Activated CD4-positive, CD25-positive, alpha-beta regulatory T cell treated with anti-CD3 and anti-CD28 coated beads, Interleukin-2, amount 50 U/mL, for 72 hours (primary cell): ENCODE results near the gene ARPP19.
"Not testable (repeated sequence)": the region's sequence is repeated elsewhere in the genome, so short reads cannot be mapped to it uniquely, and the experiment has no call there.

Experiments
- DNase-seq: peaks from one replicate; pipeline ENCODE4 v3.0.0; 2021

The ARPP19 gene

DNA sequence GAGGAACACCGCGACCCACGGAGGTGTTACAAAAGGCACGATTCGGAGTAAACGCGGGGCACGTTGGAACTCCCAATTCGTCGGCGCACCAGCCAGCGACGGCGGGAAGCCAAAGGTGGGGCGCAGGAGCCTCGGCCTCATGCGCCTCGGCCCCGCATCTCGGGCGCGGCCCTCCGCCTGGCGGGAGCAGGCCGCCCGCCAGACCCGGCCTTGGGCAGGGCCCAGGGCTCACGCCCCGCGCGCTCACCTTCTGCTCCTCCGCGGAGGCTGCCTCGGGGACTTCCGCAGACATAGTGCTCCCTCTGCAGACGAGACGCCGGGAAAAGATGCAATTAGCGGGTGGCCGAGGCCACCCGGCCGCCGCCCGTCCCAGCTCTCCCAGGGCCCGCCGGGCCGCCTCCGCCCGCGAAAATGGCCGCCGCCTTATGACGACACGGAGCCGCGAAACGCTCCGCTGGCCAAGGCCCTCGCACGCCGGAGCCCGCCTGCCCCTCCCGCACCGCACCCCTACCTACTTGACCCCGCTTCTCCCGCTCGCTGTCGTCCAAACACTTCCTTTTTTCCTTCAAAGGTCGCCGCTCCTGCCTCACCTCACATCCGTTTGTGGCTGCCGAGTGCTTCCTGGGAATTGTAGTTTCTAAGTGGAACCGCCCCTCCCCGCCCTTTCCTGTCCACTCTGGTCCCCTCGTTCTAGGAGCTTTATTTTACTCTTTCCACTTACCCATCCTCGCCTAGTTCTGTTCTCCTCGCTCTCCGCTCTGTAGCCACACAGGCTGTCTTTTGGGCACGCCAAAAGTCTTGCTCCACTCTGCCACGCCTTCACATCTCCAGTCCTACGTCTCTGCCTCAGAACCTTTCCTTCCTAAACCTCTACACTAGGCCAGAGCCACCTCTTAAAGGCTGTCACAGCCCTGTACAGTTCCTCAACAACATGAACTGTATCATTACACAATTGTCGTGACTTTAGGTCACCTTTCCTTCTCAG is at the start of gene ARPP19:
Gene ARPP19, minus strand, starts transcription at position 430 of the 985 bp plus-strand sequence. Its CDS starts 138 bp downstream, at position 292.
- DNase-seq: peak; percentile 81

DNA sequence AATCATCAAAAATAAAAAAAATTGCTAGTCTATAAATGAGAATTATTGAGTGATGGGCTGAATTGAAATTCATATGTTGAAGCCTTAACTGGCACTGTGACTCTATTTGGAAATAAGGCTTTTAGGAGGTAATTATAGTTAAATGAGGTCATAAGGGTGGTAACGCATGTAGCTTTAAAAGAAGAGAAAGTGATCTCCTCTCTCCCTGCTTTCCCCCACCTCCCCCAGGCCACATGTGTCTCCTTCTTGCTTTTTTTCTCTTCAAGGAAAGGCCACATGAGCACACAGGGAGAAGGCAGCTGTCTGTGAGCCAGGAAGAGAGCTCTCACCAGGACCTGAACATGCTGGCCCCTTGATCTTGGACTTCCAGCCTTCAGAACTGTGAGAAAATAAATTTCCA is 48.2 kb upstream of the ARPP19 start:
- DNase-seq: no peak

DNA sequence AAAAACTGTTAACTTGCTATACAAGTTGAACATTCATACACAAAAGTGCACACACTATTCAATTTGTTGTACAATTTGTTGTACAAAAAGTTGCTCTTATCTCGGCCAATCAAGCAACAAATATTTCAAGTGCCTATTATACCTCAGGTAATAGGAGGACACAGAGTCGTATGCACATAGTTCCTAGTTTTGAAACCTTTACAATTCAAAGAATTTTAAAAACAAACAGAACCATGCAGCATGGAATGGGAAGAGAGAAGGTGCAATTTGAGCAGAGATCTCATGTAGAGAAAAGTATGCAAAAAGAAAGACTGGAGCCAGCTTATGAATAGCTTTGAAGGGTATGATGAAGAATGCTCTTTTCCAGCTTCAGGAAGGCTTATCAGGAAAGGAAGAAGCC is 46.5 kb upstream of the ARPP19 start:
- no peak for DNase-seq

GRCh38 chr15:52609593-52609992 is 40.8 kb upstream of the ARPP19 start:
- DNase-seq: no peak

- no peak for DNase-seq
These were observed 15.6 kb upstream of the ARPP19 start for GRCh38 chr15:52584414-52584813.

DNA sequence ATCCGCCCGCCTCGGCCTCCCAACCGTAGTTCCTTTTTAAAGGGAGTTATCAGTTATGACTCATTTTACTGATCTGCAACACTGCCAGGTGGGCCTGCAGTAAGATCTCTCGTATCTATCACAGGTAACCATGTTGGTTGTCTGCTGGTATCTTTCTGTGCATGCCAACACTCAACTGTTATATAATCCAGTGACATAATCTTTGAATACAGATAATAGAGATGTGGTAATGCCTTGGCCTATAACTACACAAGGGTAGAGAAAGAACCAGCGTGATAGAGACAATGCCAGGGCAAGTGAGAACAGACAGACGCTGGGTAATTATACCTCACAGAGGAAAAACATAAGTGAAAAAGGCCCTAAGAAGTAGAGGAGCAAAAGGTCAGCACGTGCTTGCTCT is 11.0 kb upstream of the ARPP19 start:
- DNase-seq: no peak

DNA sequence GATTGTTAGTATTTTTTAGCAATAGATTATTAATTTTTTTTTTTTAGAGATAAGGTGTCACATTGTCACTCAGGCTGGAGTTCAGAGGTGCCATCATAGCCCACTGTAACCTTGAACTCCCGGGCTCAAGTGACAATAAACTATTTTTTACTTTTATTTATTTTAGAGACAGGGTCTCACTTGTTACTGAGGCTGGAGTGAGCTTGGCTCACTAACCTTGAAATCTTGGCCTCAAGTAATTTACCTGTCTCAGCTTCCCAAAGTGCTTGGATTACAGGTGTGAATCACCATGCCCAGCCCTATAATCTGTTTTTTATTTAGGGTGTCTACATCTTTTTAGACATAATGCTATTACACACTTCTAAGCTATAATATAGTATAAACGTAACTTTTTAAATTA is 7.9 kb upstream of the ARPP19 start:
- DNase-seq: no peak

- not testable (repeated sequence) for DNase-seq
These were observed 6.7 kb upstream of the ARPP19 start for GRCh38 chr15:52575573-52575972.

DNA sequence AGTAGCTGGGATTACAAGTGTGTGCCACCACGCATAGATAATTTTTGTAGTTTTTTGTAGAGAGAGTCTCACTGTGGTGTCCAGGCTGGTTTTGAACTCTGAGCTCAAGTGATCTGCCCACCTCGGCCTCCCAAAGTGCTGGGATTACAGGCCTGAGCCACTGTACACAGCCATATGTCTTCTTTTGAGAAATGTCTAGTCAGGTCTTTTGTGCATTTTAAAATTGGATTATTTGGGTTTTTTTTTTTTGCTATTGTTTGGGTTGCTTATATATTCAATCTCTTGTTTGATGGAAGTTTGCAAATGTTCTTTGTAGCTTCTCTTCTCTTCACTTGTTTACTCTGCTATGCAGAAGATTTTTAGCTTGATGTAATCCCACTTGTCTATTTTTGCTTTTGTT is 6.2 kb upstream of the ARPP19 start:
- no peak for DNase-seq

- not testable (repeated sequence) for DNase-seq
These were observed 5.8 kb upstream of the ARPP19 start for GRCh38 chr15:52574623-52575022.

DNA sequence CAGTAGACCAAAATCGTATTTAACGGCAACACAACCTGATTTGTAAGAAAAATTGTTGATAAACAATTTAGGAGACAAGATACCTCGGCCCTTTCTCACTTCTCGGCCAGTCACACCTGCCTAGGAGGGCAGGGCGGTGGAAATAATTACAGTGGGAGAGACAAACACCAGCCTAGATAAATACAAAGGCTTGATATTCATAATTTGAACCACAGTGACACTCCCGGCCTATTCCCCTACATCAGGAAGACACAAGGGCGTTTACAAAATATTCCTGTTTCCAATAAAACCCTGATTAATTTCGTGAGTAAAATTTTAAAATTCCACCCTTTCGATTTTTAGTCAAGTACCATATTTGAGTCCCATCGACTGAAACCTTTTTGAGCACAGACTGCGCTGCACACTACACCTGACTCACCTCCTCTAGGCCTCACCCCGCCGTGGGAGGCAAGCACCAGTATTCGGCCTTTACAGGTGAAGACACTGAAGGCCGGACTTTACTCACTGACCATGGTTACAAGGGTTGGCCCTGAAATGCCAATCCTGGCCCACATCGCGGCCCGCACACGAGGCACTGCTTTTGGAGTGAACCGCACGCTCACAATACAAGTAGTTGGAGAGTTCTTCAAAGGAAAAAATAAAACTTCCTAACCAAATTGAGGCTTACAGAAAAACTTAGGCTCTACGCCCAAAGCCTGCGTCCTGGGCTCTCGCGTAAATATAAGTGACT is 794 bp downstream of the ARPP19 start:
- peak; percentile 57 for DNase-seq

GRCh38 chr15:52566889-52567288 is 1.9 kb downstream of the ARPP19 start:
- no peak for DNase-seq

DNA sequence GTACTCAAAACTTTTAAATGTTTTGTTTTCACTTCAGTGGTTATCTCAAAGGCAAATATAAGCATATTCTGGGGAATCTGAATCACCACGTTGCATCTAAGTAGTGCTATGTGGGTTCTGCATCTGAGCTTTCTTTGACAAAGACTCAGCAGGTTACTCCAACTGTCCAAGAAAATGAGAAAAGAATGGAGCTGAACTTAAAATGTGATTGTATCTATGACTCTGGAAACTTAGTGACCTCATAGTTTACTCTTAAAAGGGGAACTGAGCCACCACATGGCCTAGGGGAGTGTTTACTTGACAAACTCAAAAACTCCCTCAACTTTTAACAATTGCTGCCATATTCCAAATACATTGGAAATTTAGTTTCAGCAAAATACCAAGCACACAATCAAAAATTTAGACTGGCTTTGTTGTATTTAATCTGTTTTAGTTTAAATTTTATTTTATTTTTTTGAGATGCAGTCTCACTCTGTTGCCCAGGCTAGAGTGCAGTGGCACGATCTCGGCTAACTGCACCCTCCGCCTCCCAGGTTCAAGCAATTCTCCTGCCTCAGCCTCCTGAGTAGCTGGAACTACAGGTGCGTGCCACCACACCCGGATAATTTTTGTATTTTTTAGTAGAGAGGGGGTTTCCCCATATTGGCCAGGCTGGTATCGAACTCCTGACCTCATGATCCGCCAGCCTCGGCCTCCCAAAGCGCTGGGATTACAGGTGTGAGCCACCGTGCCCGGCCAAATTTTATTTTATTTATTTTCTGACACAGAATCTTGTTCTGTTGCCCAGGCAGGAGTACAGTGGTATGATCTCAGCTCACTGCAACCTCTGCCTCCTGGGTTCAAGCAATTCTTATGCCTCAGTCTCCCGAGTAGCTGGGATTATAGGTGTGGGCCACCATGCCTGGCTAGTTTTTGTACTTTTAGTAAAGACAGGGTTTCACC is 3.1 kb downstream of the ARPP19 start:
- not testable (repeated sequence) for DNase-seq

DNA sequence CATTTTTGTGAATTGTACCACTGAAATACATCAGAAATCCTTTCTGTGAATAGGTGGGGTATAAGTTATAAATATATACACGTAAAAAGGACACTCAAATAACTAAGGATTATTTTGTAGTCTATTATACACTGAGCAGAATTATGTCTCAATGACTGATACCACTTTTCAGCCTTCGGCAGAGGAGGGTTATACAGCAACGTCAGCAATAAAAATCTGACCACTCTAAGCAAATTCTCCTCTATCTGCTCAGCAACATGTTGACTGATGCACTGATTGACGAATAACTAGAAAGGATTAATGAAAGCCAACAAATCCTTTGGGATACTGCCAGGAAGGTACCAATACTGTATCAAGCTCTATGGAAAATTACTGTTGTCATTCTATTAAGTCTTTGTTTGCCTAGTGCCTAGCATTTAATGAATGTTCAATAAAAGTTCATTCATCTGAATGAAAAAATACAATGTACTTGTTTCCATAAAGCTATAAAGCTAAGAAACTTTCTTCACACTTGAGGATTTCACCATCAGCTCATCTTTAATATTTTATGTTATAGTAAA is 5.2 kb downstream of the ARPP19 start:
- DNase-seq: no peak

DNA sequence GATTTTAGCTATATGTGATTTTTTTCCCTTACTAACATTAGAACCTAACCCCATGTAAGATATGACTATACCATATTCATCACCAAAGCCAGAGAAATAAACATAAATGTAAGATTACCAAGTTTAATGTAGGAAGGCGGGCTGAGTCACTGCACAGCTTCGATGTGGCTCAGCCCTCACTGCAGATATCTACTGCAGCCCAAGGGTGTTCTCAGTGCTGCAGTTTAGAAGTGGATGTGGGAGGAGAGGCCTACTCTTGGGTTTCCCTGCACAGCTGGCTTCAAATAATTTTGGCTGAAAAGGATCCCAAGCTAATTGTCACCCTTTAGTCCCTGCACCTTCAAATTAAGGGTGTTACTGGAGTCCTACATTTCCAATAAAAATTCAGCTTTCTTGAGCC is 9.3 kb downstream of the ARPP19 start:
- no peak for DNase-seq

- DNase-seq: no peak
These were observed 9.8 kb downstream of the ARPP19 start for GRCh38 chr15:52559022-52559421.

DNA sequence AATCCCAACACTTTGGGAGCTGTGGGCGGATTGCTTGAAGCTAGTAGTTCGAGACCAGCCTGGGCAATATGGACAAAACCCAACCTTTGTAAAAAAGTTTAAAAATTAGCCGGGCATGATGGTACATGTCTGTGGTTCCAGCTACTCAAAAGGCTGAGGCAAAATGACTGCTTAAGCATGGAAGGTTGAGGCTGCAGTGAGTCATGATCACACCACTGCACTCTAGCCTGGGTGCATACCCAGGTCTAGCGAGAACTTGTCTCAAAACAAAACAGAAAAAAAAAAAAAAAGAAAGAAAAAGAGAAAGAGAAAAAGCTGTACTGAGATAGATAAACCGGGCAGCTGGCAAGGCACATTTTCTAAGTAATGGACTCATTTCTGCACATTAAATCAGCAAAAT is 10.6 kb downstream of the ARPP19 start:
- DNase-seq: peak; percentile 48

GRCh38 chr15:52557274-52557641 is 11.6 kb downstream of the ARPP19 start:
- no peak for DNase-seq

GRCh38 chr15:52556524-52557273 is 12.1 kb downstream of the ARPP19 start:
- DNase-seq: no peak

DNA sequence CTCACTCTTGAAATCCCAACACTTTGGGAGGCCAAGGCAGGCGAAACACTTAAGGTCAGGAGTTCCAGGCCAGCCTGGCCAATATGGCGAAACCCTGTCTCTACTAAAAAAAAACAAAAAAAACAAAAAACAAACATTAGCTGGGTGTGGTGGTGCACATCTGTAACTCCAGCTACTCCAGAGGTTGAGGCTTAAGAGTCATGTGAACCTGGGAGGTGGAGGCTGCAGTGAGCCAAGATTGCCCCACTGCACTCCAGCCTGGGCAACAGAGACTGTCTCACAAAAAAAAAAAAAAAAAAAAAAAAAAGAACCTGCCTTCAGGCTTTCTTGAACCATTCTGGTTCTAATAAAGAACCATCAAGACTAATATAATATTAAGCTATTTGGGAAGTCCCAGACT is 16.5 kb downstream of the ARPP19 start:
- no peak for DNase-seq

DNA sequence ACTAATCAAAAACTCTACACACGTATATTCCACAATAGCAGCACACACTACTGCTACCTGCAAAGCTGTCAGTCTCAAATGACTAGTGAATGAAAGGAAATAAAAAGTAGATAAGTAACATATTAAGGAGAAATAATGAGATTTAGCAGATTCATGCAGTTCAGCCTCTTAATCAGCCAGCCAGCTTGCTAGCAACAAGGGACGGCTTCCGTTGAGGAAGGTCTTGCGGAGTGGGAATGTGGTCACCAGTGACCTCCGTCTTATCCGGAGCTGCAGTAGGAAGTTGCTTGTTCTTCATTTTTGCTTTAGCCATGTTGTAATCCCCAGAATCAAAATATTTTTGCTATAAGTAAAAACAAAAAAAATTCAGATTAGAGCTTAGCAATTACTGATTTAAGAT is 17.1 kb downstream of the ARPP19 start:
- DNase-seq: no peak

DNA sequence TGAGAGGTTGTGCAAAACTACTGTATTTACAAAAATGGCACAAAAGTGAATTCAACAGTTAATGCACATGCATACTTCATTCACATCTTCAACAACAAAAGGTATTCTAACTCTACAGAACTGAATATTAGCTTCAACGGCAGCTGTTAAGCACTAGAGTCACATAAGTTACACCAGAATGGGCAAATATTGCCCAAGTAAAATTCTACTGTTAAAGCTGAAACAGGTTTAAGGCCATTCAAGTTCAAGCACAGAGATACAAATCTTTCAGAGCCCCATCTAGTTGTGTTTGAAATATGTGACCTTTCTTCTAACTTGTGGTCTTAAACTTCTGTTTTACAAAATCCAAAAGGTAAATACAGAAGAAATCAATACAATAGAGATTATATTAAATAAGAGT is 17.6 kb downstream of the ARPP19 start:
- DNase-seq: not testable (repeated sequence)
